Activated naive CD8-positive, alpha-beta T cell treated with anti-CD3 and anti-CD28 coated beads, Interleukin-2, amount 50 U/mL, for 16 hours (primary cell): Measurements from ENCODE around the gene SLC35G6.

Experiments
- DNase-seq: peaks from one replicate; pipeline ENCODE4 v3.0.0-alpha.2; 2020; ENCODE audit warnings: low read depth, low spot score

The SLC35G6 gene

GRCh38 chr17:7502171-7502847, 21.1 kb downstream of the SLC35G6 start:
- no peak for DNase-seq

DNA sequence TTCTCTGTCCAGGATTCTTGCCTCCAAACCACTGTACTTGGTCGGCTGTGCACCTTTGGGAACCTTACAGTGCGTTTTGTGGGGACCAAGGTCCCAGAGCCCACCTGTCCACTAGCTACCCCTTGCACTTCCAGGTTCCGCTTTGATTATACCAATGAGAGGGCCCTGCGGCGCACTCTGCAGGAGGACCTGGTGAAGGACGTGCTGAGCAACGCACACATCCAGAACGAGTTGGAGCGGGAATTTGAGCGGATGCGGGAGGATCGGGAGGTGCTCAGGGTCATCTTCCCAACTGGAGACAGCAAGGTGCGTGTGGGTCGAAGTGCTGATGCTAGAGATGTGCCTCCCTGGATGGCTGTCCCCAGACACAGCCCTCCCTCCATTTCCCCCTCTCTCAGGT, 21.7 kb downstream of the SLC35G6 start:
- no peak for DNase-seq

GRCh38 chr17:7503521-7503920, 22.3 kb downstream of the SLC35G6 start:
- no peak for DNase-seq

- DNase-seq = no peak
Observed at GRCh38 chr17:7508145-7508544, 26.9 kb downstream of the SLC35G6 start.

- no peak for DNase-seq
Observed at GRCh38 chr17:7508846-7509245, 27.6 kb downstream of the SLC35G6 start.

DNA sequence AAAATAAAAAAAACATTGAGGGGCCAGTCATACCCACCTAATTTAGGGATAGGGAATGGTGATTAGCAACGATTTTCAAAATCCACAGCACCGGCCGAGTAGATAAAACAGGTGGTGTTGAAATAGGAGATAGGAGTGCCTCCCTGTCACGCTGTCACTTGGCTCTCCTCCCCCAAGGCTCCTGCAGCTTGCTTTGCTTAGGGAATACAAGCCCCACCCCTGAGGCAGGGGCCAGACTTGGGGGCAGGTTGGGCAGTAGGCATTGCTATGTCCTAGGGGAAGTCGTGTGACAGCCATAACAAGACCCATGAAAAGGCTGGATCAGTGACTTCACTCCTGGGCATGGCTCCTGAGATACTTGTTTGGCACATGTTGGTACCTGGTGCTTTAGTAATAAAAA, 28.7 kb downstream of the SLC35G6 start:
- no peak for DNase-seq

DNA sequence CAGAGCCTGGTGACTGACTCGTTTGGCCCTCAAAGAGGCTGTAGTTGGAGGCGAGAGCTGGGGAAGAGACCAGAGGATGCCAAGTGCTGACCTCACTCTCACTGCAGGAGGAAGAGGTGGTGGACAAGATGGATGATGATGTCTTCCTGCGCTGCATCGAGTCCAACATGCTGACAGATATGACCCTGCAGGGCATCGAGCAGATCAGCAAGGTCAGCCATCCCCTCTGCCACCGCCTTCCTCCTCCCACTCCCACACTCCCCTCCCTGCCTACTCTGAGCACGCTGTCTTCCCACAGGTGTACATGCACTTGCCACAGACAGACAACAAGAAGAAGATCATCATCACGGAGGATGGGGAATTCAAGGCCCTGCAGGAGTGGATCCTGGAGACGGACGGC, 29.9 kb downstream of the SLC35G6 start:
- DNase-seq = no peak

GRCh38 chr17:7512105-7512504, 30.9 kb downstream of the SLC35G6 start:
- no peak for DNase-seq

DNA sequence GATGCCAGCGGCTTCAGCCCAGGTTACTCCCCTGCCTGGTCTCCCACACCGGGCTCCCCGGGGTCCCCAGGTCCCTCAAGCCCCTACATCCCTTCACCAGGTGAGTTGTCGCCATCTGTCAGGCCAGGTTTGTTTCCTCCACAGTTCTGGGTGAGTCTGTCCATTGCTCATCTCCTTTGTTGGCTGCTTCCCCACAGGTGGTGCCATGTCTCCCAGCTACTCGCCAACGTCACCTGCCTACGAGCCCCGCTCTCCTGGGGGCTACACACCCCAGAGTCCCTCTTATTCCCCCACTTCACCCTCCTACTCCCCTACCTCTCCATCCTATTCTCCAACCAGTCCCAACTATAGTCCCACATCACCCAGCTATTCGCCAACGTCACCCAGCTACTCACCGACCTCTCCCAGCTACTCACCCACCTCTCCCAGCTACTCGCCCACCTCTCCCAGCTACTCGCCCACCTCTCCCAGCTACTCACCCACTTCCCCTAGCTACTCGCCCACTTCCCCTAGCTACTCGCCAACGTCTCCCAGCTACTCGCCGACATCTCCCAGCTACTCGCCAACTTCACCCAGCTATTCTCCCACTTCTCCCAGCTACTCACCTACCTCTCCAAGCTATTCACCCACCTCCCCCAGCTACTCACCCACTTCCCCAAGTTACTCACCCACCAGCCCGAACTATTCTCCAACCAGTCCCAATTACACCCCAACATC, 31.7 kb downstream of the SLC35G6 start:
- DNase-seq = no peak

DNA sequence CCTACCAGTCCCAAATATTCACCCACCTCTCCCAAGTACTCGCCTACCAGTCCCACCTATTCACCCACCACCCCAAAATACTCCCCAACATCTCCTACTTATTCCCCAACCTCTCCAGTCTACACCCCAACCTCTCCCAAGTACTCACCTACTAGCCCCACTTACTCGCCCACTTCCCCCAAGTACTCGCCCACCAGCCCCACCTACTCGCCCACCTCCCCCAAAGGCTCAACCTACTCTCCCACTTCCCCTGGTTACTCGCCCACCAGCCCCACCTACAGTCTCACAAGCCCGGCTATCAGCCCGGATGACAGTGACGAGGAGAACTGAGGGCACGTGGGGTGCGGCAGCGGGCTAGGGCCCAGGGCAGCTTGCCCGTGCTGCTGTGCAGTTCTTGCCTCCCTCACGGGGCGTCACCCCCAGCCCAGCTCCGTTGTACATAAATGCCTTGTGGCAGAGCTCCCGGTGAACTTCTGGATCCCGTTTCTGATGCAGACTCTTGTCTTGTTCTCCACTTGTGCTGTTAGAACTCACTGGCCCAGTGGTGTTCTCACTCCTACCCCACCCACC, 32.7 kb downstream of the SLC35G6 start:
- no peak for DNase-seq

DNA sequence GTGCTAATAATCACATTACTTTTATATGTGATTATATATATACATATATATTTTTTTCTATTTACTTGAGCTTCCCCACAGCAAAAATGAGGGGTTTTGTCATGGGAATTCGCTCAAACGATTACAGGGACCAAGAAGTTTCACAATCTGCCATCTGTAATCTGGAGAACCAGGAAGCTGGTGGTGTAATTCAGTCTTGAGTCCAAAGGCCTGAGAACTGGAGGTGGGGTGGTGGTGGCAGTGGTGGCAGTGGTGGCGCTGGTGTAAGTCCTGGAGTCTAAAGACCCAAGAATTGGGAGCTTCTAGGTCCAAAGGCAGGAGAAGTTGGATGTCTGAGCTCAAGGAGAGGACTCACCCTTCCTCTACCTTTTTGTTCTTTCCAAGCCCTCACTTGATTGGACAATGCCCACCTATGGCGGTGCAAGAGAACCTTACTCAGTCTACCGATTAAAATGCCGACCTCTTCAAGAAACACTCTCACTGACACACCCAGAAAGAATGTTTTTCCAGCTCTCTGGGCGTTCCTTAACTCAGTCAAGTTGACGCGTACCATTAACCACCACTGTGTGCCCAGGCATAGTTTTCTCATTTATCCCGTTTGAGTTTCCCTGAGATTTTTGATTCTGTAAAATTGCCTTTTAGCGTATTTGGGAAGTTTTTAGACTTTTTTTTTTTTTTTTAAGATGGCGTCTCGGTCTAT, 34.8 kb downstream of the SLC35G6 start:
- no peak for DNase-seq

DNA sequence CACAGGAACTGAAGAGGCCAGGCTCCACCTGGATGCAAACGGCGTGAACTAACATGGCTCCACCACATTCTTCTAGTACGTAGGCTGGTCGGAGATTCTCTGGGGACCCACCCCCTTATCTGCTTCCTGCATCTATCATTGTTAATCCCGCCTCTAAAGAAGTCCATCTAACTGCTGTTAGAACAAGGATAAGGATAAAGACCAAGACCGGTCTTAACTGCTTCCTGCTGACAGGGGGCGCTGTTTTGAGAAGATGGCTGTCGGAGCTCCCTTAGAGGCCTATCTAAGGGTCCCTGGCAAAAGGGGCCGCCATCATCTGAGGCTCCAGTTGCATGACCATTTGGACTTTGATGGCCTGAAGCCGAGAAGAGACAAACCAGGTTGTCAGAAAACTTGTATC, 41.8 kb downstream of the SLC35G6 start:
- no peak for DNase-seq

DNA sequence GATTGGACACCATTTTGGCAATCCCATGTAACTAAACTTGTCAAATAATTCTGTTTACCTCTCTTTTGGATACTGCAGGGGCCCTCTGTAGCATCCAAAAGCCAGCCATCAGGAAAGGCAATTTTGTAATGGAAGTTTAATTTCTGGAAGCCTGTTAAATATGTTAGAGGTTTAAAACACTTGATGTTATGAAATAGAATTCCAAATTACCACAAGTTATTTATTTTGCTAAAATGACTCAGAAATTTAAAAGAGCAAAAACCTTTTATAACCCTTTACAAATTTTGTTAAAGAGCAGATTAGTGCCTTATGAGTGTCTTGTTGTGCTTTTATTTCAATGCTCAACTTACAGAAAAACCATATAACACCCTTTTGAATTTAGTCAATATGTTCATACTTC, 47.6 kb downstream of the SLC35G6 start:
- DNase-seq = no peak

DNA sequence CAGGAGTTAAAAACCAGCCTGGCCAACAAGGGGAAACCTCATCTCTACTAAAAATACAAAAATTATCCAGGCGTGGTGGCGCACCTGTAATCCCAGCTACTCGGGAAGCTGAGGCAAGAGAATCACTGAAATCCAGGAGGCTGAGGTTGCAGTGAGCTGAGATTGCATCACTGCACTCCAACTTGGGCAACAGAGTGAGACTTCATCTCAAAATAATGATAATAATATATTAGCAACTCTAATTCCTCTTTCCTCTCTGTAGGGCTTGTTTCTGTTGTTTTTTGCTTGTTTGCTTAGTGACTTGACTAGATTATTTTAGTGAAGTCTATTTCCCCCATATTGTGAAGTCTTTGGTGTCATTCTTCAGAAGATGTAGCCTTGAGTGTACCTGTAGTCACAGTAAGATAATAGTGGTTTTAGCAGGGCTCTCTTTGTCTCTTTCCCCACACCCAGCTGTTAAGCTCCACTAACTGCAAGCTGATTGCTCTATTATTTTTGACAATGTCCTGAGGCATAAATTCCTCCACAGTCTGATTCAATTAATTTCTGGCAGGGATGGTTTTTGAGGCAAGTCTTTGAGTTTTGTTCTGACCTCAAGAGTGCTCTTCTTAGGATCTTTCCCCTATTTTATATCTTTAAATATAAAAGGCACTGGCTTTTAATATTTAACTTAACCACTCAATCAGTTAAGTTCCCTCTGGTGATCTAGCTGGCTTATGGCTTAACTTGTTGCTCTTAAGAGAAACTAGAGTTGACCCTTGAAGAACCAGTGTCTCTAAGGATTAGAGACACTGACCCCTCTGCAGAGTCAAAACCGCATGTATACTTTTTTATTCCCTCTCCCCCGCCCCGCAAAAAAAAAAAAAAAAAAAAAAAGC, 49.0 kb downstream of the SLC35G6 start:
- no peak for DNase-seq
